Osteoblast (primary cell): ENCODE results near the gene GKN2. TPM values are rescaled to one million over a fixed set of nuclear protein-coding genes. Genes with fewer than 3 reads are reported as not detected.

Source experiments
- DNase-seq: peaks from one replicate; pipeline ENCODE4 v3.0.0; 2011; ENCODE audit warnings: low spot score, mixed read lengths; ENCODE audit not compliant: insufficient read length; ENCODE audit errors: missing footprints
- H2AFZ ChIP-seq: 2 replicates; pipeline ENCODE4 v1.6.0; 2011; ENCODE audit warnings: mild to moderate bottlenecking, low read length
- H3K27ac ChIP-seq: 2 replicates; pipeline ENCODE4 v1.5.1; 2011; ENCODE audit warnings: mild to moderate bottlenecking, low read depth, low read length, moderate library complexity
- H3K27me3 ChIP-seq: 2 replicates; pipeline ENCODE4 v1.6.0; 2012; ENCODE audit warnings: mild to moderate bottlenecking, control low read depth, inconsistent platforms, low read length, moderate library complexity; ENCODE audit not compliant: insufficient read depth
- H3K36me3 ChIP-seq: 2 replicates; pipeline ENCODE4 v1.5.1; 2011; ENCODE audit warnings: mild to moderate bottlenecking, low read length, control low read depth, moderate library complexity; ENCODE audit not compliant: insufficient read depth
- H3K4me1 ChIP-seq: 2 replicates; pipeline ENCODE4 v1.5.1; 2011; ENCODE audit warnings: mild to moderate bottlenecking, low read length, control low read depth, moderate library complexity; ENCODE audit not compliant: insufficient read depth
- H3K4me2 ChIP-seq: 2 replicates; pipeline ENCODE4 v1.6.0; 2011; ENCODE audit warnings: mild to moderate bottlenecking, low read length; ENCODE audit not compliant: insufficient read depth
- H3K4me3 ChIP-seq: fragments of 200-600 bp; sonication (generic); 3 replicates; pipeline ENCODE4 v1.5.1; 2012; ENCODE audit warnings: mild to moderate bottlenecking, low read length, inconsistent platforms; ENCODE audit not compliant: insufficient read depth
- H3K79me2 ChIP-seq: 2 replicates; pipeline ENCODE4 v1.6.0; 2012; ENCODE audit warnings: mild to moderate bottlenecking, low read length, control low read depth, inconsistent platforms; ENCODE audit not compliant: insufficient read depth
- H3K9me3 ChIP-seq: 2 replicates; pipeline ENCODE4 v1.5.1; 2011; ENCODE audit warnings: low read depth, low read length, control low read depth
- H4K20me1 ChIP-seq: 2 replicates; pipeline ENCODE4 v1.6.0; 2012; ENCODE audit warnings: mild to moderate bottlenecking, low read length, control low read depth; ENCODE audit not compliant: insufficient read depth
- total RNA-seq: library from RNA; depleted of rRNA; stranded (reverse); fragments of >200 nt; gene quantifications from 2 replicates; pipeline ENCODE4 v1.2.3, GENCODE V29; 2012
- TF ChIP-seq, protein P1 (sequence below): IDR thresholded peaks from 2 replicates; pipeline ENCODE4 v1.5.1; 2011; ENCODE audit warnings: mild to moderate bottlenecking, low read depth, low read length, moderate library complexity; ENCODE audit errors: extremely low read depth

The GKN2 gene
- total RNA-seq, 1 donor, result not detected

DNA sequence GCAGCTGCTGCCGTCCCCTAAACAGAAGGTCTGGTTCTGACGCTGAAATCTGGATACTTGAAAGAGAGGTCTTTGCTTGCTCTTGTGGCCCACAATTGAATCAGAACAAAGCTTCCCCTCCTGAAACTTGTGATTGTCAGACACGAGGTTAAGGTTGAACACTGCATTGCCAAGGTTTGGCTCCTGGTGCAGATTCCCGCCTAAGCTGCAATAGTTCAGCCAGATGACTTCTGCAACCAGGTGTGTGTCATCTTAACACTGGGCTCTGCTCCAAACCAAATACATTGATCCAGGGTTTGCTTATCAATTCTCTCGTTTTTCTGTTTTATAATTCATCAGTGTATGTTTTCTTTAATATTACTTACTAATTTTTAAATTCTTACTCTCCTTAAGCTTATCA lies 36.3 kb upstream of the GKN2 start:
- Histone ChIP-seq H3K27me3 (no peaks in the 10 kb centered on the region), H3K4me2 (no peak overlapping the region), H3K4me3 (no peak overlapping the region), H3K4me1 (no peaks in the 10 kb centered on the region), H4K20me1 (no peaks in the 10 kb centered on the region), H3K36me3 (no peaks in the 10 kb centered on the region), H3K9me3 (no peaks in the 10 kb centered on the region), H3K27ac (no peak overlapping the region), H2AFZ (no peak overlapping the region), H3K79me2 (no peaks in the 10 kb centered on the region)
- TF ChIP-seq, protein P1, sequence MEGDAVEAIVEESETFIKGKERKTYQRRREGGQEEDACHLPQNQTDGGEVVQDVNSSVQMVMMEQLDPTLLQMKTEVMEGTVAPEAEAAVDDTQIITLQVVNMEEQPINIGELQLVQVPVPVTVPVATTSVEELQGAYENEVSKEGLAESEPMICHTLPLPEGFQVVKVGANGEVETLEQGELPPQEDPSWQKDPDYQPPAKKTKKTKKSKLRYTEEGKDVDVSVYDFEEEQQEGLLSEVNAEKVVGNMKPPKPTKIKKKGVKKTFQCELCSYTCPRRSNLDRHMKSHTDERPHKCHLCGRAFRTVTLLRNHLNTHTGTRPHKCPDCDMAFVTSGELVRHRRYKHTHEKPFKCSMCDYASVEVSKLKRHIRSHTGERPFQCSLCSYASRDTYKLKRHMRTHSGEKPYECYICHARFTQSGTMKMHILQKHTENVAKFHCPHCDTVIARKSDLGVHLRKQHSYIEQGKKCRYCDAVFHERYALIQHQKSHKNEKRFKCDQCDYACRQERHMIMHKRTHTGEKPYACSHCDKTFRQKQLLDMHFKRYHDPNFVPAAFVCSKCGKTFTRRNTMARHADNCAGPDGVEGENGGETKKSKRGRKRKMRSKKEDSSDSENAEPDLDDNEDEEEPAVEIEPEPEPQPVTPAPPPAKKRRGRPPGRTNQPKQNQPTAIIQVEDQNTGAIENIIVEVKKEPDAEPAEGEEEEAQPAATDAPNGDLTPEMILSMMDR, result no peak
- no peak for DNase-seq

DNA sequence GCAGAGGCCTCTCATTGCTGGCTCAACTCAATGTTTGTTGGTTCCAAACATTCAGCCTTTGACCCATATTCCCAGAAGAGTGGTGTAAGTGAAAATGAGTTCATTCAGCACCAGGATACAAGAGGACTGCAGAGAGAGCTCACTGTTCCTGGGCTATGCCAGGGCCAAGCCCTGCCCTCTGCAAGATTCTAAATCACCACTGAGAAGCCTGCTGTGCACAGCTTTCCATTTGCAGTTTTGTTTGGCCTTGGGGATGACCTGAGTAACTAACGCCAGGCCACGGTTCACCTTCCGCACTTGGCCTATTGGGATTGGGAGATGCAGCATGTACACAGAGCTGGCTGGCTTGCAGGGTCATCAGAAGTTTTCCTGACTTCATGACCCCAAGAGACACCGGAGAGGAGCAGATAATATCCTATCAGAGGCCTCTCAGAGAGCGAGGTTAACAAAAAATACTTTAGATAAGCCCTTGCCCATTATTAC lies 34.4 kb upstream of the GKN2 start:
- Histone ChIP-seq H3K4me3 (no peak overlapping the region), H3K27me3 (no peaks in the 10 kb centered on the region), H3K36me3 (no peaks in the 10 kb centered on the region), H3K4me2 (no peak overlapping the region), H3K4me1 (no peaks in the 10 kb centered on the region), H3K27ac (no peak overlapping the region), H2AFZ (no peak overlapping the region), H3K79me2 (no peaks in the 10 kb centered on the region), H4K20me1 (no peaks in the 10 kb centered on the region), H3K9me3 (no peaks in the 10 kb centered on the region)
- TF ChIP-seq, protein P1, result no peak
- no peak for DNase-seq

DNA sequence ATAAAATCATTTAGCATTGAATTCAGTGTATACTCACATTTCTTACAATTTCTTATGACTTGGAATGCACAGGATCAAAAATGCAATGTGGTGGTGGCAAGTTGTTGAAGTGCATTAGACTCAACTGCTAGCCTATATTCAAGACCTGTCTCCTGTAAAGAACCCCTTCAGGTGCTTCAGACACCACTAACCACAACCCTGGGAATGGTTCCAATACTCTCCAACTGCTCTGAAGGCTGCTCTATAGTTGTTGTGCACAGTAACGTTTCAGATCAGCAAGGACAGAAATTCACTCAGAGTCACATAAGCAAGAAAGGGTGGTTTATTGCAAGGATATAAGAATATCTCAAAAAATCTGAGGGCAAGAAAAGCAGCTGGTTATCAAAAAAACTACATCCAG lies 28.3 kb upstream of the GKN2 start:
- TF ChIP-seq, protein P1, result no peak
- no peaks in the 10 kb centered on the region for H3K79me2 ChIP-seq
- DNase-seq, result no peak

DNA sequence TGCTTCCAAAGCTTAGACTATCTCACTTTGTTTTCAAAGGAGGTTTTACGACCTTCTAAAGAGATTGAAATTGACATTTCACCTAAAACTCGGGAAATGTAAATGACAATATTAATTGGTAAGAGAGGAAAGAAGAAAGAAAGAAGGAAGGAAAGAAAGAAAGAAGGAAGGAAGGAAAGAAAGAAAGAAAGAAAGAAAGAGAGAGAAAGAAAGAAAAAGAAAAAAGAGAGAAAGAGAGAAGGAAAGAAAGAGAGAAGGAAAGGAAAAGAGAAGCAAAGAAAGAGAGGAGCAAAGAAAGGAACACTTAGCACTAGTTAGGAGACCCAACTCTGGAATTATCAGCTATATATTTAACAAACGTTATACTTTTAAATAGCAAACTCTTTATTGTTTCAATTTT lies 25.4 kb upstream of the GKN2 start:
- Histone ChIP-seq H3K36me3 (no peaks in the 10 kb centered on the region), H3K9me3 (no peaks in the 10 kb centered on the region), H3K79me2 (no peaks in the 10 kb centered on the region), H3K27me3 (no peaks in the 10 kb centered on the region), H3K4me3 (no peak overlapping the region), H3K4me2 (no peak overlapping the region), H4K20me1 (no peaks in the 10 kb centered on the region), H3K4me1 (peaks cover 15% of the 10 kb centered on the region), H2AFZ (no peak overlapping the region), H3K27ac (no peak overlapping the region)
- DNase-seq, result no peak
- TF ChIP-seq, protein P1, result no peak

More for the DNA sequence above, 28.3 kb upstream of the GKN2 start:
- Histone ChIP-seq H3K4me1 (no peaks in the 10 kb centered on the region), H3K27ac (no peak overlapping the region), H3K27me3 (no peaks in the 10 kb centered on the region), H3K9me3 (no peaks in the 10 kb centered on the region), H3K4me2 (no peak overlapping the region), H4K20me1 (no peaks in the 10 kb centered on the region), H2AFZ (no peak overlapping the region), H3K36me3 (no peaks in the 10 kb centered on the region), H3K4me3 (no peak overlapping the region)
